Measurements from ENCODE around the gene CPNE5. TPM values are rescaled to one million over a fixed set of nuclear protein-coding genes. Genes with fewer than 3 reads are reported as not detected.

The CPNE5 gene
- polyA plus RNA-seq, 1 of the 3 experiments (the other 2 are of a cell fraction): 0.30 TPM

- H3K9me3 ChIP-seq: no peaks in the 10 kb centered on the region
- no peak overlapping the region for H2AFZ ChIP-seq (ENCODE audit: low read depth)
- H3K27me3 ChIP-seq (ENCODE audit: insufficient read depth): no peaks in the 10 kb centered on the region
- H3K4me3 ChIP-seq (ENCODE audit: low read depth in 2 of 2, low read length in 1 of 2): no peak overlapping the region
- H3K36me3 ChIP-seq (replicated peaks in 1 of 2; ENCODE audit: control insufficient read depth in 1 of 2, insufficient read depth in 2 of 2, low read length in 1 of 2): peaks cover 5 to 9% of the 10 kb centered on the region in 2 experiments
- H3K79me2 ChIP-seq (ENCODE audit: insufficient read depth): no peaks in the 10 kb centered on the region
- no peak overlapping the region for H3K27ac ChIP-seq (ENCODE audit: low read depth in 2 of 2, low read length in 1 of 2)
- no peak overlapping the region for H3K9ac ChIP-seq
- no peaks in the 10 kb centered on the region for H3F3A ChIP-seq (replicated peaks; ENCODE audit: insufficient read depth)
- no peak for TF ChIP-seq FOSL2 (IDR thresholded peaks at IDR 0.05; ENCODE audit: borderline replicate concordance, low read depth)
- TF ChIP-seq POLR2AphosphoS5 (IDR thresholded peaks at IDR 0.05; ENCODE audit: low read depth, low read length): no peak
- TF ChIP-seq TEAD4 (IDR thresholded peaks at IDR 0.05; ENCODE audit: borderline replicate concordance, insufficient read depth): no peak
- TF ChIP-seq RXRA (IDR thresholded peaks at IDR 0.05; ENCODE audit: borderline replicate concordance, low read depth): no peak
- TF ChIP-seq FOXJ3 (CRISPR knock-in tag; IDR thresholded peaks at IDR 0.05): no peak
- TF ChIP-seq RFX5 (IDR thresholded peaks at IDR 0.05; ENCODE audit: low read length): no peak
- TF ChIP-seq NFIC (IDR thresholded peaks at IDR 0.05; ENCODE audit: borderline replicate concordance): no peak
- no peak for TF ChIP-seq REST (IDR thresholded peaks at IDR 0.05; ENCODE audit: low read depth, low read length)
- TF ChIP-seq YY1 (IDR thresholded peaks at IDR 0.05; ENCODE audit: low read depth): no peak
- H3K4me2 ChIP-seq: no peak overlapping the region
- H3K9me2 ChIP-seq: no peaks in the 10 kb centered on the region
- POLR2A ChIA-PET: no interaction called here
- peaks cover 0 to 27% of the 10 kb centered on the region in 2 experiments; a peak in 1 of 4 replicates for H3K4me1 ChIP-seq (ENCODE audit: control insufficient read depth in 1 of 2, insufficient read depth in 2 of 2, low read depth in 1 of 2, low read length in 1 of 2)
- no peaks in the 10 kb centered on the region for H4K20me1 ChIP-seq (ENCODE audit: insufficient read depth)
- CTCF ChIA-PET: interaction anchor here (1.1 to 7.2 kb wide), 6 partner anchors 9 to 81 kb away, joined by 4 to 200 read pairs (median 4); no protein-coding TSS in a partner anchor
- DNase-seq: no peak
- WGBS (ENCODE audit: low lambda C conversion rate): 96% methylated on average over 6 of the region's 6 CpGs
These were observed 8.7 kb upstream of the CPNE5 start for GRCh38 chr6:36847991-36848390.

- no peaks in the 10 kb centered on the region for H3F3A ChIP-seq (replicated peaks; ENCODE audit: insufficient read depth)
- peaks cover 0 to 27% of the 10 kb centered on the region in 2 experiments; a peak in 1 of 4 replicates for H3K4me1 ChIP-seq (ENCODE audit: control insufficient read depth in 1 of 2, insufficient read depth in 2 of 2, low read depth in 1 of 2, low read length in 1 of 2)
- H4K20me1 ChIP-seq (ENCODE audit: insufficient read depth): no peaks in the 10 kb centered on the region
- CTCF ChIA-PET: interaction anchor here (0.7 to 7.2 kb wide), 4 partner anchors 12 to 171 kb away, joined by 3 to 200 read pairs (median 6); no protein-coding TSS in a partner anchor
- no peak overlapping the region for H3K4me2 ChIP-seq
- WGBS (ENCODE audit: low lambda C conversion rate): 97% methylated on average over 4 of the region's 4 CpGs
- no peak overlapping the region for H3K27ac ChIP-seq (ENCODE audit: low read depth in 2 of 2, low read length in 1 of 2)
- H3K9me2 ChIP-seq: no peaks in the 10 kb centered on the region
- H3K36me3 ChIP-seq (replicated peaks in 1 of 2; ENCODE audit: control insufficient read depth in 1 of 2, insufficient read depth in 2 of 2, low read length in 1 of 2): peaks cover 0 to 9% of the 10 kb centered on the region in 2 experiments
- H3K4me3 ChIP-seq (ENCODE audit: low read depth in 2 of 2, low read length in 1 of 2): no peak overlapping the region
- no peak overlapping the region for H2AFZ ChIP-seq (ENCODE audit: low read depth)
- H3K27me3 ChIP-seq (ENCODE audit: insufficient read depth): no peaks in the 10 kb centered on the region
- POLR2A ChIA-PET: no interaction called here
- H3K9ac ChIP-seq: no peak overlapping the region
- no peaks in the 10 kb centered on the region for H3K79me2 ChIP-seq (ENCODE audit: insufficient read depth)
- DNase-seq: no peak
- H3K9me3 ChIP-seq: no peaks in the 10 kb centered on the region
- TF ChIP-seq POLR2AphosphoS5 (IDR thresholded peaks at IDR 0.05; ENCODE audit: low read depth, low read length) (no peak), MXI1 (IDR thresholded peaks at IDR 0.05; ENCODE audit: low read depth, low read length) (no peak), RFX5 (IDR thresholded peaks at IDR 0.05; ENCODE audit: low read length) (no peak), TEAD4 (IDR thresholded peaks at IDR 0.05; ENCODE audit: borderline replicate concordance, insufficient read depth) (no peak), MEF2A (IDR thresholded peaks at IDR 0.05; ENCODE audit: borderline replicate concordance, low read depth) (no peak), GATA2 (CRISPR knock-in tag; IDR thresholded peaks at IDR 0.05) (no peak), RAD21 (IDR thresholded peaks at IDR 0.05; ENCODE audit: low read length) (no peak), REST (IDR thresholded peaks at IDR 0.05; ENCODE audit: low read depth, low read length) (no peak), USF1 (IDR thresholded peaks at IDR 0.05; ENCODE audit: borderline replicate concordance, low read depth) (no peak), ELF1 (IDR thresholded peaks at IDR 0.05) (no peak), MAX (IDR thresholded peaks at IDR 0.05; ENCODE audit: low read depth) (no peak), NFIC (IDR thresholded peaks at IDR 0.05; ENCODE audit: borderline replicate concordance) (no peak), FOSL2 (IDR thresholded peaks at IDR 0.05; ENCODE audit: borderline replicate concordance, low read depth) (no peak), YY1 (IDR thresholded peaks at IDR 0.05; ENCODE audit: low read depth) (no peak), FOXJ3 (CRISPR knock-in tag; IDR thresholded peaks at IDR 0.05) (no peak), RXRA (IDR thresholded peaks at IDR 0.05; ENCODE audit: borderline replicate concordance, low read depth) (no peak)
These were observed 7.9 kb upstream of the CPNE5 start for GRCh38 chr6:36847152-36847551.
